ENCODE data around the gene ARSB.
A peak's percentile ranks its signal among the peaks of the same experiment; 100 is the strongest.
"Not testable (repeated sequence)": the region's sequence is repeated elsewhere in the genome, so short reads cannot be mapped to it uniquely, and the experiment has no call there.

The ARSB gene

DNA sequence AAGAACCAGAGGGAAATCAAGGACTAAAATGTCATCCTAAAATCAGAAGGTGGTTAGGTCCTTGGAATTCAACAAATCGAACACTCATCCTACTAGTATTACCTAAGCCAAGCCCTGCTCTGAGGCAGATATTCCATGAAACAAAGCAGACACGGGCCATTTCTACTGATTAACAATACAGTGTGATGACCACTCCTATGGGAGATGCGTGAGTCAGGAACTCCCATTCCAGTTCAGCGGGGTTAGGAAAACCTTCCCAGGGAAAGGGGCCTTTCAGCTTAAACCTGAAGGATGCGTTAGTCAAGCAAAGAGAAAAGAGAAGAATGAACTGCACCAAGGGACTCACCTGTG lies 218.7 kb downstream of the ARSB start:
- no peak for DNase-seq (ENCODE audit: low spot score)
- TF ChIP-seq, protein P1, sequence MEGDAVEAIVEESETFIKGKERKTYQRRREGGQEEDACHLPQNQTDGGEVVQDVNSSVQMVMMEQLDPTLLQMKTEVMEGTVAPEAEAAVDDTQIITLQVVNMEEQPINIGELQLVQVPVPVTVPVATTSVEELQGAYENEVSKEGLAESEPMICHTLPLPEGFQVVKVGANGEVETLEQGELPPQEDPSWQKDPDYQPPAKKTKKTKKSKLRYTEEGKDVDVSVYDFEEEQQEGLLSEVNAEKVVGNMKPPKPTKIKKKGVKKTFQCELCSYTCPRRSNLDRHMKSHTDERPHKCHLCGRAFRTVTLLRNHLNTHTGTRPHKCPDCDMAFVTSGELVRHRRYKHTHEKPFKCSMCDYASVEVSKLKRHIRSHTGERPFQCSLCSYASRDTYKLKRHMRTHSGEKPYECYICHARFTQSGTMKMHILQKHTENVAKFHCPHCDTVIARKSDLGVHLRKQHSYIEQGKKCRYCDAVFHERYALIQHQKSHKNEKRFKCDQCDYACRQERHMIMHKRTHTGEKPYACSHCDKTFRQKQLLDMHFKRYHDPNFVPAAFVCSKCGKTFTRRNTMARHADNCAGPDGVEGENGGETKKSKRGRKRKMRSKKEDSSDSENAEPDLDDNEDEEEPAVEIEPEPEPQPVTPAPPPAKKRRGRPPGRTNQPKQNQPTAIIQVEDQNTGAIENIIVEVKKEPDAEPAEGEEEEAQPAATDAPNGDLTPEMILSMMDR (IDR thresholded peaks at IDR 0.05; ENCODE audit: extremely low read depth, insufficient read depth, missing control alignments), result no peak
- in situ Hi-C loops (cut with MboI; ENCODE audit: low pct_unique_long_range_greater_than_20kb, low sequenced_read_pairs, unreplicated experiment), result no loop called here

- no peak for DNase-seq (ENCODE audit: low spot score)
Observed at GRCh38 chr5:78765756-78766411, 219.2 kb downstream of the ARSB start.

GRCh38 chr5:78765116-78765515 lies 220.0 kb downstream of the ARSB start:
- in situ Hi-C loops (cut with MboI; ENCODE audit: low pct_unique_long_range_greater_than_20kb, low sequenced_read_pairs, unreplicated experiment), result no loop called here
- no peak for DNase-seq (ENCODE audit: low spot score)
- TF ChIP-seq, protein P1 (IDR thresholded peaks at IDR 0.05; ENCODE audit: extremely low read depth, insufficient read depth, missing control alignments), result no peak

More at GRCh38 chr5:78765756-78766411, 219.2 kb downstream of the ARSB start:
- in situ Hi-C loops (cut with MboI; ENCODE audit: low pct_unique_long_range_greater_than_20kb, low sequenced_read_pairs, unreplicated experiment), result no loop called here
- TF ChIP-seq, protein P1 (IDR thresholded peaks at IDR 0.05; ENCODE audit: extremely low read depth, insufficient read depth, missing control alignments), result no peak

DNA sequence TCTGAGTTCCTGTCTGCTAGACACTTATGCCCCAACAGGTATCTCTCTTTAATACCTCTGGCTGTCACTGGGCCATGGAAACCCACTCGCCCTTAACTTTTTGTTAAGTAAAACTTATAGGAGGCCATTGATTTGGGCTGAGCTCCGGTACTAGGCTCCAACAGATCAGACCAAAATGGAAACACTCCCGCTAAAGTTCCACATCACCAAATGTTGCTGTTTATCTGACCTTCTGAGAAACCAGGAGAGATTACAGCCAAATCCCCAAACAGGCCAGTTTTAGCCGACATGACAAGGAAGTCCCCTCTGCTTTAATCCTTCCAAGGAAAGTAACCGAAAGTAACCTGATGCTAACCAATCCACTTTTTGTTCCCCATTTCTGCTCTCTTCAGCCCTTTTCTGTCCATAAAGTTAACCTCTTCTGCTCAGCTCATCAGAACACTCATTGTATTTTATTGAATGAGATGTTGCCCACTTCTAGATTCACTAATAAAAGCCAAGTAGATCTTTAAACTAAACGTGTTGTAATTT lies 221.4 kb downstream of the ARSB start:
- in situ Hi-C loops (cut with MboI; ENCODE audit: low pct_unique_long_range_greater_than_20kb, low sequenced_read_pairs, unreplicated experiment), result no loop called here
- DNase-seq (ENCODE audit: low spot score), result no peak
- TF ChIP-seq, protein P1 (IDR thresholded peaks at IDR 0.05; ENCODE audit: extremely low read depth, insufficient read depth, missing control alignments), result no peak

GRCh38 chr5:78762743-78763142 lies 222.4 kb downstream of the ARSB start:
- DNase-seq (ENCODE audit: low spot score); in situ Hi-C loops (cut with MboI; ENCODE audit: low pct_unique_long_range_greater_than_20kb, low sequenced_read_pairs, unreplicated experiment): not testable (repeated sequence)

DNA sequence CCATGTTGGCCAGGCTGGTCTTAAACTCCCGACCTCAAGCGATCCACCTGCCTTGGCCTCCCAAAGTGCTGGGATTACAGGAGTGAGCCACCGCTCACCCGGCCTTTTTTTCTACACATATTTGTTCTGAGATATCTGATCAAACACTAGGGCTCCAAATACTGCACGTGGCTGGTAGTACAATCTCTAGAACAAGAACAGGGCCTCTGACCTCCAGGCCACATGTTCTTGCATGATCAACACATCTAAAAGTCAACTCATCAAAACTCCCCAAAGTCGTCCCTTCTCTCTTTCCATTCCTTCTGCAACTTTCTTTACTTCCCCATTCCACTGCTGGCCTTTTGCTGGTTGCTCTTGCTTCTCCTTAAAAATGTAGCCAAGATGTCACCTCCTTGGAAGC lies 223.3 kb downstream of the ARSB start:
- in situ Hi-C loops (cut with MboI; ENCODE audit: low pct_unique_long_range_greater_than_20kb, low sequenced_read_pairs, unreplicated experiment), result no loop called here
- TF ChIP-seq, protein P1 (IDR thresholded peaks at IDR 0.05; ENCODE audit: extremely low read depth, insufficient read depth, missing control alignments), result no peak
- DNase-seq (ENCODE audit: low spot score), result no peak

DNA sequence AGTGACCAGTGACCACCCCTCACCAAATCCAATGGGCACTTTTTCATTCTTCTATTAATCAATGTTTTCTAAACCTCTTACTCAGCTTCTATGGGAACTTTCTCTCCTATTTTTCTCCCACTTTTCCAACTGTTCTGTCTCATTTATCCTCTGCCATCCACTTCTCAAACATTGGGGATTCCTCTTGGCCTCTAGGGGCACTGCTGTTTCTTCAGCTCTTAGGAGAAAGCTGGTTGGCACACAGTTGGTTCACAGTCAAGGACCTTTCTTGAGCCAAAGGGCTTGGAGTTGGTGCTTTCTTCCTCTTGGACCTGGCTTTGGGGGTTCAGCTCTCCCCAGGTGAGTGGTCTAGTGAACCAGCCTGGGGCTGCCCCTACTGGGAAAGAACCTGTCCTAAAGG lies 224.3 kb downstream of the ARSB start:
- in situ Hi-C loops (cut with MboI; ENCODE audit: low pct_unique_long_range_greater_than_20kb, low sequenced_read_pairs, unreplicated experiment), result no loop called here
- DNase-seq (ENCODE audit: low spot score), result no peak
- TF ChIP-seq, protein P1 (IDR thresholded peaks at IDR 0.05; ENCODE audit: extremely low read depth, insufficient read depth, missing control alignments), result peak; percentile 50
